Measurements from ENCODE around the gene PPP2R1B. TPM values are rescaled to one million over a fixed set of nuclear protein-coding genes. Genes with fewer than 3 reads are reported as not detected.

The PPP2R1B gene
- total RNA-seq, 1 donor from 2014 or later = 38.5 TPM

GRCh38 chr11:111743700-111744099 lies 22.5 kb downstream of the PPP2R1B start:
- Mint-ChIP-seq H3K36me3 (ENCODE audit: low read depth, unreplicated experiment) (peaks cover 27% of the 10 kb centered on the region), H3K4me3 (ENCODE audit: unreplicated experiment) (no peak overlapping the region), H3K4me1 (ENCODE audit: unreplicated experiment) (no peaks in the 10 kb centered on the region), H3K27me3 (ENCODE audit: unreplicated experiment) (no peaks in the 10 kb centered on the region), H3K9me3 (ENCODE audit: unreplicated experiment) (no peaks in the 10 kb centered on the region), H3K27ac (ENCODE audit: unreplicated experiment) (no peak overlapping the region)
- DNase-seq (ENCODE audit: low spot score) = no peak
- no peak for TF ChIP-seq CTCF (IDR thresholded peaks at IDR 0.05; ENCODE audit: unreplicated experiment)

GRCh38 chr11:111741751-111742150 lies 24.4 kb downstream of the PPP2R1B start:
- Mint-ChIP-seq H3K9me3 (ENCODE audit: unreplicated experiment) (no peaks in the 10 kb centered on the region), H3K27me3 (ENCODE audit: unreplicated experiment) (peaks cover 3% of the 10 kb centered on the region), H3K4me1 (ENCODE audit: unreplicated experiment) (peaks cover 7% of the 10 kb centered on the region), H3K27ac (ENCODE audit: unreplicated experiment) (no peak overlapping the region), H3K36me3 (ENCODE audit: low read depth, unreplicated experiment) (peaks cover 27% of the 10 kb centered on the region), H3K4me3 (ENCODE audit: unreplicated experiment) (no peak overlapping the region)
- DNase-seq (ENCODE audit: low spot score) = no peak
- no peak for TF ChIP-seq CTCF (IDR thresholded peaks at IDR 0.05; ENCODE audit: unreplicated experiment)

- no peak overlapping the region for H3K27ac Mint-ChIP-seq (ENCODE audit: unreplicated experiment)
- H3K4me3 Mint-ChIP-seq (ENCODE audit: unreplicated experiment) = no peak overlapping the region
Measured at GRCh38 chr11:111739299-111739698, 26.9 kb downstream of the PPP2R1B start.

GRCh38 chr11:111737444-111738210 lies 28.6 kb downstream of the PPP2R1B start:
- TF ChIP-seq CTCF (IDR thresholded peaks at IDR 0.05; ENCODE audit: unreplicated experiment) = no peak
- Mint-ChIP-seq H3K4me1 (ENCODE audit: unreplicated experiment) (peaks cover 18% of the 10 kb centered on the region), H3K27me3 (ENCODE audit: unreplicated experiment) (peaks cover 10% of the 10 kb centered on the region), H3K9me3 (ENCODE audit: unreplicated experiment) (no peaks in the 10 kb centered on the region), H3K27ac (ENCODE audit: unreplicated experiment) (peak overlapping the region; percentile 53), H3K4me3 (ENCODE audit: unreplicated experiment) (peak overlapping the region; percentile 21), H3K36me3 (ENCODE audit: low read depth, unreplicated experiment) (peaks cover 4% of the 10 kb centered on the region)
- no peak for DNase-seq (ENCODE audit: low spot score)

More at GRCh38 chr11:111739299-111739698, 26.9 kb downstream of the PPP2R1B start:
- Mint-ChIP-seq H3K36me3 (ENCODE audit: low read depth, unreplicated experiment) (peaks cover 10% of the 10 kb centered on the region), H3K4me1 (ENCODE audit: unreplicated experiment) (peaks cover 18% of the 10 kb centered on the region), H3K27me3 (ENCODE audit: unreplicated experiment) (peaks cover 7% of the 10 kb centered on the region), H3K9me3 (ENCODE audit: unreplicated experiment) (no peaks in the 10 kb centered on the region)
- TF ChIP-seq CTCF (IDR thresholded peaks at IDR 0.05; ENCODE audit: unreplicated experiment) = no peak
- no peak for DNase-seq (ENCODE audit: low spot score)

Data from endothelial cell (in vitro differentiated cells).